Astrocyte (in vitro differentiated cells and primary cell): ENCODE data around the gene ZMYND11. TPM values are rescaled to one million over a fixed set of nuclear protein-coding genes. Genes with fewer than 3 reads are reported as not detected.

ENCODE experiments used
- DNase-seq: peaks from one replicate; pipeline ENCODE4 v3.0.0-alpha.2; 2010; ENCODE audit warnings: low read depth
- FAIRE-seq: peaks from 2 replicates; lab custom pipeline; 2011; peaks lifted over from hg19 to GRCh38; lab: Jason Lieb, UNC
- H2AFZ ChIP-seq: 2 replicates; pipeline ENCODE4 v1.6.0; 2012; ENCODE audit warnings: low read depth, low read length, inconsistent platforms
- H3K27ac ChIP-seq: 2 replicates; pipeline ENCODE4 v1.5.1; 2011; ENCODE audit warnings: low read depth, low read length, inconsistent platforms
- H3K27me3 ChIP-seq: 2 replicates; pipeline ENCODE4 v1.6.0; 2011; ENCODE audit warnings: low read length, inconsistent platforms; ENCODE audit not compliant: insufficient read depth
- H3K36me3 ChIP-seq: 2 replicates; pipeline ENCODE4 v1.5.1; 2011; ENCODE audit warnings: low read length, inconsistent platforms; ENCODE audit not compliant: insufficient read depth
- H3K4me1 ChIP-seq: 2 replicates; pipeline ENCODE4 v1.5.1; 2011; ENCODE audit warnings: low read length, inconsistent platforms; ENCODE audit not compliant: insufficient read depth
- H3K4me2 ChIP-seq: 2 replicates; pipeline ENCODE4 v1.6.0; 2012; ENCODE audit warnings: low read length, inconsistent platforms
- H3K4me3 ChIP-seq: 2 replicates; pipeline ENCODE4 v1.5.1; 2011; ENCODE audit warnings: low read depth, mild to moderate bottlenecking, low read length, inconsistent platforms; ENCODE audit not compliant: insufficient read depth
- H3K79me2 ChIP-seq: 2 replicates; pipeline ENCODE4 v1.6.0; 2012; ENCODE audit warnings: mild to moderate bottlenecking, low read length, inconsistent platforms; ENCODE audit not compliant: insufficient read depth
- H3K9ac ChIP-seq: 2 replicates; pipeline ENCODE4 v1.6.0; 2012; ENCODE audit warnings: mild to moderate bottlenecking, low read length, inconsistent platforms
- H3K9me3 ChIP-seq: 2 replicates; pipeline ENCODE4 v1.5.1; 2012; ENCODE audit warnings: low read depth, mild to moderate bottlenecking, low read length, inconsistent platforms; ENCODE audit not compliant: insufficient read depth
- H4K20me1 ChIP-seq: 2 replicates; pipeline ENCODE4 v1.6.0; 2012; ENCODE audit warnings: low read length, inconsistent platforms; ENCODE audit not compliant: insufficient read depth
- H3K27ac Mint-ChIP-seq: one replicate; pipeline ENCODE4 v1.8.0; 2021; ENCODE audit warnings: mild to moderate bottlenecking, mixed read lengths; ENCODE audit not compliant: unreplicated experiment
- H3K27me3 Mint-ChIP-seq: one replicate; pipeline ENCODE4 v1.8.0; 2021; ENCODE audit warnings: low read depth, mixed read lengths; ENCODE audit not compliant: unreplicated experiment
- H3K36me3 Mint-ChIP-seq: one replicate; pipeline ENCODE4 v1.8.0; 2021; ENCODE audit warnings: low read depth, mixed read lengths; ENCODE audit not compliant: unreplicated experiment
- H3K4me1 Mint-ChIP-seq: one replicate; pipeline ENCODE4 v1.8.0; 2021; ENCODE audit warnings: low read depth, mixed read lengths; ENCODE audit not compliant: unreplicated experiment
- H3K4me3 Mint-ChIP-seq: one replicate; pipeline ENCODE4 v1.8.0; 2021; ENCODE audit warnings: mild to moderate bottlenecking, moderate library complexity, mixed read lengths; ENCODE audit not compliant: unreplicated experiment
- H3K9me3 Mint-ChIP-seq: one replicate; pipeline ENCODE4 v1.8.0; 2021; ENCODE audit warnings: mild to moderate bottlenecking, mixed read lengths; ENCODE audit not compliant: unreplicated experiment
- EZH2 ChIP-seq: IDR thresholded peaks from 2 replicates; pipeline ENCODE4 v1.6.1; 2012; ENCODE audit warnings: mild to moderate bottlenecking, low read length, inconsistent platforms; ENCODE audit not compliant: insufficient read depth
- total RNA-seq: library from RNA; stranded (reverse); gene quantifications from 2 replicates; pipeline ENCODE4 v1.2.1, GENCODE V29; 2021
- TF ChIP-seq, protein P1 (sequence below): IDR thresholded peaks from 2 replicates; pipeline ENCODE4 v1.5.1; 2011; ENCODE audit warnings: low read depth, mild to moderate bottlenecking, inconsistent platforms, low read length, moderate library complexity; ENCODE audit not compliant: insufficient read depth

The ZMYND11 gene
- total RNA-seq, 1 donor from 2014 or later = 37.9 TPM

DNA sequence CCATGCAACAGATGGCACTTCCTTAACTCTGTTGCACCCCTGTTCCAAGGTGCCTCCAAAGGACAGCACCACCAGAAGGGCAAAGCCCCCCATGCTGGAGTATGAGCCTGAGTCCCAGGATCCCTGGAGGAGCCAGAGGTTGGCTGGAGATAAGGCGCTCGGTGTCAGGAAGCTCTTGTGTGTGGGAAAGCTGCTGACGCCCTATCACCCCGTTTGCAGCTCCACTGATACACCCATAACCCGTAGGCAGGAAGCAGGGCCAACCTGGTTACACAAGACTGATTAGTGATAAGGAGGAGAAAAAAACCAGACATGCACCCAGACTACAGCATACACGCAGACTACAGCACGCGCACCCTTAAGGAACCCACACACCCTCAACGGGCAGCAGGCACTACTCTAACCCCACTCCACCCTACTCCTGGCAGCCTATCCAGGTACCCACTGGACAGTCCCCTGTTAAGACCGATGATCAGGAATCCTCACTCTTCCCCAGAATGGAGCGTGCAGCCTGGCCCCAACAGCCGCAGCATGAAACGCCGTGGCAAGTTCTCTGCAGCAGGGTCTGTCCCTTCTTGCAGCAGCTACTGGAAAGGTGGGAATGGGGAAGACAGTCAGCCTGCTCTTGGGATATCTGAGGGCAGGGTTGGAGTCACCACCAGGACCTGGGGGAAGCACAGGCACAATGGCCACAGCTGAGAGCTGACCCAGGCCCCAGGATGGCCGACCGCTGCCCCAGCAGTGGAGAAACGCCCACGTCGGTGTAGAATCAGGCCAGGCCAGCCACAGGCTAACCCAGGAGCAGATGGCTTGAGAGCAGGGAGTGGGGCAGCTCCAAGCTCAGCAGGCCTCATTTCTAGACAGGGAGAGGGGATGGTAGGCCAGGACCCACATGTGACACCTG, 47.8 kb upstream of the ZMYND11 start:
- no peaks in the 10 kb centered on the region for H3K36me3 ChIP-seq
- FAIRE-seq = no peak
- no peaks in the 10 kb centered on the region for H3K9me3 Mint-ChIP-seq
- H3K36me3 Mint-ChIP-seq = no peaks in the 10 kb centered on the region
- no peak overlapping the region for H3K27ac Mint-ChIP-seq
- H3K4me1 ChIP-seq = no peaks in the 10 kb centered on the region
- H3K27me3 Mint-ChIP-seq = peaks cover 46% of the 10 kb centered on the region
- H3K79me2 ChIP-seq = no peaks in the 10 kb centered on the region
- H3K4me1 Mint-ChIP-seq = no peaks in the 10 kb centered on the region
- no peak overlapping the region for H3K4me3 Mint-ChIP-seq
- H3K27ac ChIP-seq = no peak overlapping the region
- no peaks in the 10 kb centered on the region for H3K9me3 ChIP-seq
- H3K27me3 ChIP-seq = peaks cover 3% of the 10 kb centered on the region
- no peak overlapping the region for H3K4me3 ChIP-seq
- no peak overlapping the region for H3K4me2 ChIP-seq
- H4K20me1 ChIP-seq = no peaks in the 10 kb centered on the region
- no peak overlapping the region for H3K9ac ChIP-seq
- TF ChIP-seq, protein P1, sequence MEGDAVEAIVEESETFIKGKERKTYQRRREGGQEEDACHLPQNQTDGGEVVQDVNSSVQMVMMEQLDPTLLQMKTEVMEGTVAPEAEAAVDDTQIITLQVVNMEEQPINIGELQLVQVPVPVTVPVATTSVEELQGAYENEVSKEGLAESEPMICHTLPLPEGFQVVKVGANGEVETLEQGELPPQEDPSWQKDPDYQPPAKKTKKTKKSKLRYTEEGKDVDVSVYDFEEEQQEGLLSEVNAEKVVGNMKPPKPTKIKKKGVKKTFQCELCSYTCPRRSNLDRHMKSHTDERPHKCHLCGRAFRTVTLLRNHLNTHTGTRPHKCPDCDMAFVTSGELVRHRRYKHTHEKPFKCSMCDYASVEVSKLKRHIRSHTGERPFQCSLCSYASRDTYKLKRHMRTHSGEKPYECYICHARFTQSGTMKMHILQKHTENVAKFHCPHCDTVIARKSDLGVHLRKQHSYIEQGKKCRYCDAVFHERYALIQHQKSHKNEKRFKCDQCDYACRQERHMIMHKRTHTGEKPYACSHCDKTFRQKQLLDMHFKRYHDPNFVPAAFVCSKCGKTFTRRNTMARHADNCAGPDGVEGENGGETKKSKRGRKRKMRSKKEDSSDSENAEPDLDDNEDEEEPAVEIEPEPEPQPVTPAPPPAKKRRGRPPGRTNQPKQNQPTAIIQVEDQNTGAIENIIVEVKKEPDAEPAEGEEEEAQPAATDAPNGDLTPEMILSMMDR = no peak
- TF ChIP-seq EZH2 = no peak
- DNase-seq = no peak
- H2AFZ ChIP-seq = no peak overlapping the region

DNA sequence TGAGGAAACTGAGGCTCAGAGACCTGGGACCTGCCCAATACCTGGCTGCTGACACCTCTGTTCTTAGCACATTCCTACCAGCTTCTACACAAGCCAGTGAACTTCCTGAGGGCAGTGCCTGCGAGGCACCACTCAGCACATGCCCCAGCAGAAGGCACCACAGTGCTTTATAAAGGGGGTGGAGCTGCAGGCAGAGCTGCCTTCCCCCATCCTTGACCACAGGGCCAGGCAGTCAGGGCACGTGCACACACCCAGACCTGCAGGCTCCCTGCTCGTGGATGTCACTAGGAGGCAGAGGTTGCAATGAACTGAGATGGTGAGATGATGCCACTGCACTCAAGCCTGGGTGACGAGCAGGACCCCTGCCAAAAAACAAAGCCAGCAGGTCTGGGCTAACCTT, 47.0 kb upstream of the ZMYND11 start:
- H3K9me3 Mint-ChIP-seq = no peaks in the 10 kb centered on the region
- no peak overlapping the region for H3K27ac Mint-ChIP-seq
- no peak for FAIRE-seq

More for the DNA sequence above, 47.0 kb upstream of the ZMYND11 start:
- Histone ChIP-seq H3K79me2 (no peaks in the 10 kb centered on the region), H3K4me2 (no peak overlapping the region), H3K4me3 (no peak overlapping the region), H3K9ac (no peak overlapping the region), H2AFZ (no peak overlapping the region), H3K27me3 (peaks cover 3% of the 10 kb centered on the region), H3K36me3 (no peaks in the 10 kb centered on the region), H4K20me1 (no peaks in the 10 kb centered on the region), H3K9me3 (no peaks in the 10 kb centered on the region), H3K27ac (no peak overlapping the region), H3K4me1 (no peaks in the 10 kb centered on the region)
- H3K36me3 Mint-ChIP-seq = no peaks in the 10 kb centered on the region
- H3K27me3 Mint-ChIP-seq = peaks cover 43% of the 10 kb centered on the region
- no peaks in the 10 kb centered on the region for H3K4me1 Mint-ChIP-seq
- DNase-seq = no peak
- H3K4me3 Mint-ChIP-seq = no peak overlapping the region
- no peak for TF ChIP-seq EZH2
- TF ChIP-seq, protein P1 = no peak
